Nephron (organoid): Measurements from ENCODE around the gene NCAM1.

Experiments used
- H3K27ac Mint-ChIP-seq, 3 experiments: 2 replicates each; pipeline ENCODE4 v1.8.0; 2020; ENCODE audit warnings: mixed read lengths in 3 of 3, mild to moderate bottlenecking in 2 of 3, moderate library complexity in 1 of 3
- H3K27me3 Mint-ChIP-seq: 2 replicates; pipeline ENCODE4 v1.8.0; 2021; ENCODE audit warnings: low read depth, mild to moderate bottlenecking, moderate library complexity, mixed read lengths
- H3K36me3 Mint-ChIP-seq: 2 replicates; pipeline ENCODE4 v1.8.0; 2020; ENCODE audit warnings: low read depth, mixed read lengths
- H3K4me1 Mint-ChIP-seq: 2 replicates; pipeline ENCODE4 v1.8.0; 2020; ENCODE audit warnings: mixed read lengths
- H3K4me3 Mint-ChIP-seq, 3 experiments: 2 replicates each; pipeline ENCODE4 v1.8.0; 2020; ENCODE audit warnings: mild to moderate bottlenecking in 3 of 3, mixed read lengths in 3 of 3, moderate library complexity in 2 of 3
- H3K9me3 Mint-ChIP-seq: 2 replicates; pipeline ENCODE4 v1.8.0; 2020; ENCODE audit warnings: mixed read lengths
- CTCF ChIP-seq, 3 experiments: fragments of 200-600 bp; sonication (generic); IDR thresholded peaks; one replicate each; pipeline ENCODE4 v1.5.0; 2021; ENCODE audit warnings: antibody characterized with exemption in 3 of 3; ENCODE audit not compliant: unreplicated experiment in 3 of 3

NCAM1 gene

GRCh38 chr11:113121746-113122145, 160.5 kb downstream of the NCAM1 start:
- no peak for TF ChIP-seq CTCF (IDR thresholded peaks at IDR 0.05; ENCODE audit: unreplicated experiment in 3 of 3)

GRCh38 chr11:113124006-113124405, 162.8 kb downstream of the NCAM1 start:
- H3K27ac Mint-ChIP-seq, result no peak overlapping the region
- no peaks in the 10 kb centered on the region for H3K36me3 Mint-ChIP-seq
- H3K4me1 Mint-ChIP-seq, result peaks cover 76% of the 10 kb centered on the region
- H3K4me3 Mint-ChIP-seq, result no peak overlapping the region
- H3K9me3 Mint-ChIP-seq, result no peaks in the 10 kb centered on the region
- H3K27me3 Mint-ChIP-seq, result no peaks in the 10 kb centered on the region
- TF ChIP-seq CTCF (IDR thresholded peaks at IDR 0.05; ENCODE audit: unreplicated experiment in 3 of 3), result no peak

More at GRCh38 chr11:113121746-113122145, 160.5 kb downstream of the NCAM1 start:
- no peaks in the 10 kb centered on the region for H3K9me3 Mint-ChIP-seq
- H3K4me3 Mint-ChIP-seq, result no peak overlapping the region
- H3K27ac Mint-ChIP-seq, result no peak overlapping the region
- no peaks in the 10 kb centered on the region for H3K27me3 Mint-ChIP-seq
- no peaks in the 10 kb centered on the region for H3K36me3 Mint-ChIP-seq
- H3K4me1 Mint-ChIP-seq, result peaks cover 76% of the 10 kb centered on the region

- H3K36me3 Mint-ChIP-seq, result no peaks in the 10 kb centered on the region
- H3K9me3 Mint-ChIP-seq, result no peaks in the 10 kb centered on the region
- no peak for TF ChIP-seq CTCF (IDR thresholded peaks at IDR 0.05; ENCODE audit: unreplicated experiment in 3 of 3)
- H3K27ac Mint-ChIP-seq, result no peak overlapping the region
- H3K27me3 Mint-ChIP-seq, result no peaks in the 10 kb centered on the region
- H3K4me3 Mint-ChIP-seq, result no peak overlapping the region
- H3K4me1 Mint-ChIP-seq, result peaks cover 77% of the 10 kb centered on the region
Observed at GRCh38 chr11:113124578-113124977, 163.4 kb downstream of the NCAM1 start.

- Mint-ChIP-seq H3K4me1 (peaks cover 86% of the 10 kb centered on the region), H3K36me3 (peaks cover 15% of the 10 kb centered on the region), H3K27ac (peak overlapping the region; percentile 36 to 69 (median 67)), H3K27me3 (no peaks in the 10 kb centered on the region), H3K4me3 (no peak overlapping the region), H3K9me3 (no peaks in the 10 kb centered on the region)
- no peak for TF ChIP-seq CTCF (IDR thresholded peaks at IDR 0.05; ENCODE audit: unreplicated experiment in 3 of 3)
Observed at GRCh38 chr11:113129261-113129992, 168.2 kb downstream of the NCAM1 start.

- H3K27me3 Mint-ChIP-seq, result no peaks in the 10 kb centered on the region
- H3K4me3 Mint-ChIP-seq, result peak overlapping the region in 1 of 3 experiments; percentile 48
- H3K4me1 Mint-ChIP-seq, result peaks cover 96% of the 10 kb centered on the region
- H3K27ac Mint-ChIP-seq, result peak overlapping the region; percentile 48 to 62 (median 55)
- no peak for TF ChIP-seq CTCF (IDR thresholded peaks at IDR 0.05; ENCODE audit: unreplicated experiment in 3 of 3)
- H3K9me3 Mint-ChIP-seq, result no peaks in the 10 kb centered on the region
- peaks cover 22% of the 10 kb centered on the region for H3K36me3 Mint-ChIP-seq
Observed at GRCh38 chr11:113131036-113131775, 170.0 kb downstream of the NCAM1 start.
